ENCODE results near the gene ANK3. TPM values are rescaled to one million over a fixed set of nuclear protein-coding genes. Genes with fewer than 3 reads are reported as not detected.
A peak's percentile ranks its signal among the peaks of the same experiment; 100 is the strongest.

Gene ANK3
- total RNA-seq, 4 donors from 2014 or later = 125 to 171 (median 149) TPM

- Histone ChIP-seq H3K4me1 (no peaks in the 10 kb centered on the region), H3K9me3 (no peaks in the 10 kb centered on the region), H3K4me3 (no peak overlapping the region), H3K36me3 (no peaks in the 10 kb centered on the region), H3K27me3 (no peaks in the 10 kb centered on the region), H3K27ac (no peak overlapping the region)
- intact Hi-C loops (cut with DNase I; ENCODE audit: low total_unique reads) (no loop called here), in situ Hi-C loops (cut with MboI; ENCODE audit: low sequenced_read_pairs in 4 of 4) (no loop called here)
- DNase-seq (no peak), ATAC-seq (no peak)
- TF ChIP-seq CTCF (IDR thresholded peaks at IDR 0.05 in 4 of 5, conservative IDR thresholded peaks at IDR 0.05 in 1 of 5) (no peak), POLR2A (IDR thresholded peaks at IDR 0.05) (no peak)
Measured at GRCh38 chr10:59995862-59996261, 393.8 kb downstream of the ANK3 start.

- DNase-seq (no peak), ATAC-seq (no peak)
- TF ChIP-seq CTCF (IDR thresholded peaks at IDR 0.05 in 4 of 5, conservative IDR thresholded peaks at IDR 0.05 in 1 of 5) (no peak), POLR2A (IDR thresholded peaks at IDR 0.05) (no peak)
- in situ Hi-C loops (cut with MboI; ENCODE audit: low sequenced_read_pairs in 4 of 4) (no loop called here), intact Hi-C loops (cut with DNase I; ENCODE audit: low total_unique reads) (no loop called here)
- Histone ChIP-seq H3K36me3 (no peaks in the 10 kb centered on the region), H3K4me1 (no peaks in the 10 kb centered on the region), H3K9me3 (no peaks in the 10 kb centered on the region), H3K27ac (no peak overlapping the region), H3K27me3 (no peaks in the 10 kb centered on the region), H3K4me3 (no peak overlapping the region)
Measured at GRCh38 chr10:59993931-59994330, 395.7 kb downstream of the ANK3 start.

GRCh38 chr10:59991661-59992060, 398.0 kb downstream of the ANK3 start:
- Histone ChIP-seq H3K27ac (no peak overlapping the region), H3K4me3 (no peak overlapping the region), H3K9me3 (peaks cover 0 to 3% (median 0%) of the 10 kb centered on the region in 3 donors), H3K4me1 (no peaks in the 10 kb centered on the region), H3K36me3 (no peaks in the 10 kb centered on the region), H3K27me3 (no peaks in the 10 kb centered on the region)
- intact Hi-C loops (cut with DNase I; ENCODE audit: low total_unique reads) (no loop called here), in situ Hi-C loops (cut with MboI; ENCODE audit: low sequenced_read_pairs in 4 of 4) (no loop called here)
- DNase-seq = no peak
- ATAC-seq = peak; percentile 49 to 86
- no peak for TF ChIP-seq CTCF (IDR thresholded peaks at IDR 0.05 in 4 of 5, conservative IDR thresholded peaks at IDR 0.05 in 1 of 5)
- no peak for TF ChIP-seq POLR2A (IDR thresholded peaks at IDR 0.05)

GRCh38 chr10:59991117-59991516, 398.6 kb downstream of the ANK3 start:
- Histone ChIP-seq H3K27ac (no peak overlapping the region), H3K36me3 (no peaks in the 10 kb centered on the region), H3K4me3 (no peak overlapping the region), H3K4me1 (no peaks in the 10 kb centered on the region), H3K27me3 (no peaks in the 10 kb centered on the region), H3K9me3 (peaks cover 0 to 3% (median 0%) of the 10 kb centered on the region in 3 donors)
- intact Hi-C loops (cut with DNase I; ENCODE audit: low total_unique reads) = no loop called here
- ATAC-seq = no peak
- no peak for TF ChIP-seq POLR2A (IDR thresholded peaks at IDR 0.05)
- TF ChIP-seq CTCF (IDR thresholded peaks at IDR 0.05 in 4 of 5, conservative IDR thresholded peaks at IDR 0.05 in 1 of 5) = no peak
- in situ Hi-C loops (cut with MboI; ENCODE audit: low sequenced_read_pairs in 4 of 4) = no loop called here
- DNase-seq = no peak

- DNase-seq = no peak
- Histone ChIP-seq H3K9me3 (peaks cover 0 to 3% (median 0%) of the 10 kb centered on the region in 3 donors), H3K4me3 (no peak overlapping the region), H3K4me1 (no peaks in the 10 kb centered on the region), H3K27ac (no peak overlapping the region), H3K36me3 (no peaks in the 10 kb centered on the region), H3K27me3 (no peaks in the 10 kb centered on the region)
- in situ Hi-C loops (cut with MboI; ENCODE audit: low sequenced_read_pairs in 4 of 4) = no loop called here
- no peak for ATAC-seq
- no peak for TF ChIP-seq POLR2A (IDR thresholded peaks at IDR 0.05)
- no peak for TF ChIP-seq CTCF (IDR thresholded peaks at IDR 0.05 in 4 of 5, conservative IDR thresholded peaks at IDR 0.05 in 1 of 5)
- intact Hi-C loops (cut with DNase I; ENCODE audit: low total_unique reads) = no loop called here
Measured at GRCh38 chr10:59985639-59986038, 404.0 kb downstream of the ANK3 start.
